ENCODE data around the gene RTEL1. TPM values are rescaled to one million over a fixed set of nuclear protein-coding genes. Genes with fewer than 3 reads are reported as not detected.

The RTEL1 gene
- total and polyA plus RNA-seq, 8 donors, result 7.6 to 70.4 (median 16.1) TPM

GRCh38 chr20:63642527-63643247, 15.4 kb upstream of the RTEL1 start:
- TF ChIP-seq EP300 (IDR thresholded peaks at IDR 0.05), result no peak
- TF ChIP-seq CTCF (IDR thresholded peaks at IDR 0.05), result no peak
- TF ChIP-seq POLR2AphosphoS5 (IDR thresholded peaks at IDR 0.05), result no peak
- no peak for TF ChIP-seq POLR2A (IDR thresholded peaks at IDR 0.05)
- Histone ChIP-seq H3K4me3 (peak overlapping the region; percentile 52 to 62 (median 58)), H3K36me3 (no peaks in the 10 kb centered on the region), H3K4me1 (peaks cover 8 to 31% (median 21%) of the 10 kb centered on the region in 4 donors), H3K27me3 (no peaks in the 10 kb centered on the region), H3K9me3 (no peaks in the 10 kb centered on the region), H3K27ac (peak overlapping the region; percentile 72 to 90 (median 85))
- intact Hi-C loops (cut with DNase I; ENCODE audit: low total_unique reads), result no loop called here
- peak in 1 of 2 donors; percentile 53 for DNase-seq
- WGBS, 5 donors, result 28 to 73% (median 37%) methylated on average over 5 to 29 of the region's 29 CpGs

- H3K36me3 ChIP-seq, result no peaks in the 10 kb centered on the region
- no peak overlapping the region for H3K4me3 ChIP-seq
- intact Hi-C loops (cut with DNase I; ENCODE audit: low total_unique reads), result no loop called here
- peaks cover 8 to 31% (median 21%) of the 10 kb centered on the region in 4 donors for H3K4me1 ChIP-seq
- H3K27ac ChIP-seq, result no peak overlapping the region
- no peaks in the 10 kb centered on the region for H3K9me3 ChIP-seq
- no peak for DNase-seq
- TF ChIP-seq POLR2AphosphoS5 (IDR thresholded peaks at IDR 0.05) (no peak), CTCF (IDR thresholded peaks at IDR 0.05) (no peak), EP300 (IDR thresholded peaks at IDR 0.05) (no peak), POLR2A (IDR thresholded peaks at IDR 0.05) (no peak)
- H3K27me3 ChIP-seq, result no peaks in the 10 kb centered on the region
- 76 to 92% (median 79%) methylated on average over 10 of the region's 10 CpGs for WGBS, 5 donors
Observed at GRCh38 chr20:63643499-63643898, 14.6 kb upstream of the RTEL1 start.

- intact Hi-C loops (cut with DNase I; ENCODE audit: low total_unique reads), result no loop called here
- Histone ChIP-seq H3K36me3 (no peaks in the 10 kb centered on the region), H3K27ac (no peak overlapping the region), H3K4me1 (peaks cover 8 to 29% (median 21%) of the 10 kb centered on the region in 4 donors), H3K9me3 (no peaks in the 10 kb centered on the region), H3K27me3 (no peaks in the 10 kb centered on the region), H3K4me3 (no peak overlapping the region)
- 91 to 96% (median 92%) methylated on average over 15 of the region's 15 CpGs for WGBS, 5 donors
- no peak for DNase-seq
- TF ChIP-seq POLR2AphosphoS5 (IDR thresholded peaks at IDR 0.05) (no peak), EP300 (IDR thresholded peaks at IDR 0.05) (no peak), CTCF (IDR thresholded peaks at IDR 0.05) (no peak), POLR2A (IDR thresholded peaks at IDR 0.05) (no peak)
Observed at GRCh38 chr20:63643946-63644345, 14.2 kb upstream of the RTEL1 start.

- intact Hi-C loops (cut with DNase I; ENCODE audit: low total_unique reads), result no loop called here
Observed at GRCh38 chr20:63645218-63645617, 12.9 kb upstream of the RTEL1 start.

More at GRCh38 chr20:63645218-63645617, 12.9 kb upstream of the RTEL1 start:
- Histone ChIP-seq H3K27ac (no peak overlapping the region), H3K4me3 (no peak overlapping the region), H3K27me3 (no peaks in the 10 kb centered on the region), H3K4me1 (peaks cover 8 to 20% (median 15%) of the 10 kb centered on the region in 4 donors), H3K9me3 (no peaks in the 10 kb centered on the region), H3K36me3 (no peaks in the 10 kb centered on the region)
- TF ChIP-seq POLR2A (IDR thresholded peaks at IDR 0.05) (no peak), EP300 (IDR thresholded peaks at IDR 0.05) (no peak), CTCF (IDR thresholded peaks at IDR 0.05) (no peak), POLR2AphosphoS5 (IDR thresholded peaks at IDR 0.05) (no peak)
- WGBS, 5 donors, result 67 to 85% (median 80%) methylated on average over 4 of the region's 4 CpGs
- DNase-seq, result no peak
